ENCODE results near the gene HS3ST3A1.
"Not testable (repeated sequence)": the region's sequence is repeated elsewhere in the genome, so short reads cannot be mapped to it uniquely, and the experiment has no call there.

Gene HS3ST3A1

DNA sequence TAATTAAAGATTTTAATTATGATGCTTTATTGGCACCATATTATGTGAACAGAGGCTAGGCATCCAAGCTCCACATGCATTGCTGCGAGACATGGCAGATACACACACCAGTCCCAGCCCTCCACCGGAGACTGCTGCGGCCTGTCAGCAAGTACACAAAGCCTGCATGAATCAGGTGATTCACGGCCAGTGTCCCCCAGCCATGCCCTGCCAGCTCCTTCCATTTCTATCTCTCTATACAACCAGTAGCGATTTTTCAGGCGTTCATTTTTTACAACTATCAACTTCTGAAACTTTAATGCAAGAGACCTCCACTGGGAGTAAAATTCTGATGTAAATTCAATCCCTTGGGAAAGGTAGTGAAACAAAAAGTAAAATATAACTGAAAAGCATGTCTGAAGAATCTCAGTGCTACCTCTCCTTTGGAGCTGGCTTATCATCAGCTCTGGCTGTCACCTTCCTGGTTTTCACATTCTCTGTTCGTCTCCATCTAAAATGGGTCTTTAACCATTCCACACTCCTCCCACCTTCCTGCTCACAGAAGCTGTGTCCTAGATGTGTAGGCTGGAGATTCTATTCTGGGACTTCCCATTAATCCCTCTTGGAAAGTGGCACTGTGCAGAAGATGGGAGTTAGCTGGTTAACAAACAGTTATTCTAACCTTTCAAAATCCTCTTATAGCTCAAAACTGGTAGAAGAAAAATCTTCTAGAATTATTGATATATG, 32.2 kb downstream of the HS3ST3A1 start:
- no peak for DNase-seq

GRCh38 chr17:13568582-13569397, 32.9 kb downstream of the HS3ST3A1 start:
- DNase-seq, result no peak

- no peak for DNase-seq
These were observed 37.9 kb downstream of the HS3ST3A1 start for GRCh38 chr17:13563866-13564265.

DNA sequence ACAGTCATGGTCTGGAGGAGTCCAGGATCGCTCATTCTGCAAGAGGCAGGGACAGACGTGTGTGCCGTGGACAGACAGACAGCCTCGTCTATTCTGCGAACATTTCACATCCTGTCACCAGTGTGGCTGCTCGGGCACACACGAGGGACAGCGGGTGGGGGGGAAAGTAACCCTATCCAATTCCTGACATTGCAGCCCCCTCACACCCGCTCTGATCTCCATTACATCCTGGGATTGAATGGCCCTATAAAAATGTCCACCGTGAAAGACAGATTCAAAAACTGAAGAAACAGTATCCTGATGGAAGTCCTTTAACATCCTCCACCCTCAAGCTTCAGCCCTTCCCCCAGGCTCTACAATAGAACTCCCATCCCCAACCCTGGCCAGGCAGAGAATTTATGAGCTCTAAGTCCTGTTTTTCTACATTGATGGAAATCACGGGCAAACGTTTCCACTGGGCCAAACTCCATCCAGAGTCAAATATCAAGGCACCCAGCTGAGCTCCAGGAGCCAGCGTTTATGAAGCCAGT, 39.4 kb downstream of the HS3ST3A1 start:
- DNase-seq, result no peak

DNA sequence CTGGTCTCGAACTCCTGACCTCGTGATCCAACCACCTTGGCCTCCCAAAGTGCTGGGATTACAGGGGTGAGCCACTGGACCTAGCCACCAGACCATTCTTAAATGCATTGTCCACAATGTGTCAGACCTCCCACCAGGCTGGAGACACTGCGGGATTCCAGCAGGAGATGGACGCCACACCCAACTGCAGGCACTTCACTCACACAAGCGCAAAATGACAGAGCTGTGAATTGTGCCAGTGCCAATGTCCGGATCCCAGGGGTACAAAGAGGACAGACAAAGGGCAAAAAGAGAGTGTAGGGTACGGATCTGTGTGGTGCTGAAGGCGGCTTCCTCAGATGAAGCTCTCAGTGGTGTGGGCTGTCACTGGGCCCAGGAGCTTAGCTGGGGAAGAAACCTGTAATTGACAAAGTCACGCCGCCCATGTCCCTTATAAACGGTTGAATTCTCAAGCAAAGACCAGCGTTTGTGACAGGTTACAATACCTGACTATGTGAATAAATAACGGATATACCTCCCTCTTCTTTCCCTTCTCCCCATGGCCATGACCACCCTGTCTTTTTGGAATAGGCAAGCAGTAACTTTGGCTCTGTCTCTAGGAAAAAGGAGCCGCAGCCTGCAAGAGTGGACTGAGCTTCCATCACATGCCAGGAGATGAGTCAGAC, 40.0 kb downstream of the HS3ST3A1 start:
- no peak for DNase-seq

DNA sequence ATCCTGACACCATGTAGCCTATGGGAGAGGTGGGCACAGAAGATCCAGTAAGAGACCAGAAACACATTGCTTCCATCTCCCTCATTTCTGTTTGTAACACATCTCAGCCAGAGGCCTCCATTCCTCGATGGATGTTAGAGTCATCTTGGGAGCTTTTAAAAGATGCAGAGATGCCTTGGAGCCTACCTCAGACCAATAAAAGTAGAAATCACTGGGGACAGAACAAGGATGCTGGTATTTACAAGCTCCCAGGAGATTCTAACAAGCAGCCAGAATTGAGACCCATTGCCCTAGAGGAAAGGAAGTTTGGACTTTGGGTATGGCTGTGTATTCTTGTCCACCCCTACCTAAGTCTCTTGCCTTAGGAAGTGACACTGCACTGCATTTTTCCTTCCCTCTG, 40.8 kb downstream of the HS3ST3A1 start:
- no peak for DNase-seq

DNA sequence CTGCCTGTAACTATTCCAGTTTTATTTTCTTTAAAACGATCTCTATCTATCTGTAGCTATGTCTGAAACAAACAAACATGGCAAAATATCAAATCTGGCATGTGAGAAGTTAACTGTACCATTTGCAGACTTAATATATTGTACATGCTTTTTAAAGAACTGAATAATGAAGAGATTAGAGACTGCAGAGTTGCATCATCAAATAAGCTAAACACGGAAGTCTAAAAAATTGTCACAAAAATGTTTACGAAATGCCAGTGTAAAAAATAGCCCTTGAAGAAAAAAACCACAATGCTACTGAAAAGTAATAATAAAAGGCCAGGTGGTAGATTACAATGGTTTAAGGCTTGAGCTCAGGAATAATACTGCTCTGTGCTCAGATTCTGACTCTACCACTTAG, 43.1 kb downstream of the HS3ST3A1 start:
- no peak for DNase-seq

DNA sequence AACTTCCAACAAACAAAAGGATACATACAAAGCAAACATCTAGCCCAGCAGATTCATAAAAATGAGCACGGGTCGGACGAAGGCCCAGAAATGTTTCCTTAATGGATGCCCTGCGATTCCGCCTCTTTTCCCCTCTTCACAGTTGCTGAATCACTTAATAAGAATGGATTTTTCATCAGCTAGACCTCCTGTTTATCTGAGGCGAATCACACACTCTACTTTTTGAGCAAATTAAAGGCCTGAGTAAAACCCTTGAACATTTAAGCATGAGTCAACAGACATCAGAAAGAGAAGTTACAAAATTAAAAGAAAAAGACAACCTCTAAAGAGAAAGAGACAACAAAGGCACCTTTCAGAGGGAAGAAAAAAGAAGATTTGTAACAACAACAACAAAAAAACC, 44.7 kb downstream of the HS3ST3A1 start:
- DNase-seq, result no peak

GRCh38 chr17:13554231-13554630, 47.5 kb downstream of the HS3ST3A1 start:
- no peak for DNase-seq

DNA sequence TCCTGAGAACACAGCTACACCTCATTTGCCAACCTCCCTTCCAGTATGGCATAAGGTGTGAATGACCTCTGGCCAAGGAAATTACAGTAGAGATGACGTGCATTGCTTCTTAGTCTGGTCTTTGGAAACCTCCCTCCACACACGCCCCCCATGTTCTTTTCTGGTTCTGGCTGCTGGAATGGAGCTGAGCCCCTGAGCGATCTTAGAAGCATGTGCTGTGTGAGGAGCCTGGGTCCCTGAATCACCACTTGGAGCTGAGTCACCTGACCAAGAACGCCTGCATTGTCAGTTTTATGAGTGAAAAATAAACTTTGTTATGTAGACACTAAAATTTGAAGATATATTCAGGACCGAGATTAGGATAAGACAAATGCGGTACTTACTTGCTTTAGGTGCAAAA, 51.4 kb downstream of the HS3ST3A1 start:
- DNase-seq, result no peak

- DNase-seq, result not testable (repeated sequence)
These were observed 53.2 kb downstream of the HS3ST3A1 start for GRCh38 chr17:13548576-13548975.

DNA sequence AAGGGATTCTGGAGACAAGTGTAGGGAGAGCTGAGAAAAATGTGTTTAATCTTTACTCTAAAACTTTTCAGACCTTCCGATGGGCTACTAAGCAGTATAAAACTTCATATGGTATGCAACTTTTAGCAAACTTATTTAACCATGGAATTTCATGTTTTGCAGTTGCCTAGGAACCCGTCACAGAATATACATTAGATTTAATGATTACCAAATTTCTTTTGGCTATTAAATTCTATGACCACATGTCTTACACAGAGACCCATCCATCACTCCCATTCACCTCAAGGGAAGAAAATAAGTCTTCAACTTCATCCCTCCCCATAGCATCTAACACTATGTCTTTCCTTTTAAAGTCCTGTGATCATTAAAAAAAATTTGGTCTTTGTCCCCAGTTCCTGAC, 54.9 kb downstream of the HS3ST3A1 start:
- no peak for DNase-seq

GRCh38 chr17:13545941-13546340, 55.8 kb downstream of the HS3ST3A1 start:
- DNase-seq, result no peak

DNA sequence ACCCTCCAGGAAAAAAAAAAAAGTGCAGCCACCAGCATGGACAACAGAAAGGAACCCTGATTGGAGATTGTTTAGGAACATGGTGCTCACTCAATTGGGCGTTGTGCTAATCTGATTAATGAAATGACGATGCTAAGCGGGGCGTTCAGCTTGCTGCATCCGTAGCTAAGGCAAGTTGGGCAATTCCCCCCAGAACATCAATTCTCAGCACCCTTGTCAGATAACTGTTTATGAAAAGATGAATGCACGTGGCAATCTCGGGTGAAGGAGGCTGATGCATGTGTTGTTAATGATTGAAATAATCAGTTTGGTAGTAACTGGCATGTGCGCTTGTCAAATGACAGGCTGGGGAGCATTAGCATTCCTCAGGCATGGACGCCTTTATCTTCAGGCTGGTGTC, 57.0 kb downstream of the HS3ST3A1 start:
- no peak for DNase-seq

DNA sequence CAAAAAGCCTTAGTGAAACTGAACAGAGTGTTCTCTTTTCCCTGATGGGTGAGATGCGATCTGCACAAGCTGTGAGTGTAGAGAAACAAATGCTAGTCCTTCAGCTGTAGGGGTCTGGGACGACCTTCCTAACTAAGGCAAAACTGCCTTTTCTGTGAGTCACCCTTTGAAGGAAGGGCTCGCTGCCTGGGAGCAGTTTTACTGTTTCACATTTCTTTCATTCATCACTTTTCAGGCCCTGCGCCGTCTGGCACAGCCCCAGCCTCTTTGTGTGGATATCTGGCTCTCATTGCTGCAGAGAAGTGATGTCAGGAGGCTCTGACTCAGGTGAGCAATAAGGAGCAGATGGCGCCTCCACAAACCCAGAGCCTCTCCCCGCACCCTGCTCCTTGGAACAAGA, 57.4 kb downstream of the HS3ST3A1 start:
- no peak for DNase-seq

DNA sequence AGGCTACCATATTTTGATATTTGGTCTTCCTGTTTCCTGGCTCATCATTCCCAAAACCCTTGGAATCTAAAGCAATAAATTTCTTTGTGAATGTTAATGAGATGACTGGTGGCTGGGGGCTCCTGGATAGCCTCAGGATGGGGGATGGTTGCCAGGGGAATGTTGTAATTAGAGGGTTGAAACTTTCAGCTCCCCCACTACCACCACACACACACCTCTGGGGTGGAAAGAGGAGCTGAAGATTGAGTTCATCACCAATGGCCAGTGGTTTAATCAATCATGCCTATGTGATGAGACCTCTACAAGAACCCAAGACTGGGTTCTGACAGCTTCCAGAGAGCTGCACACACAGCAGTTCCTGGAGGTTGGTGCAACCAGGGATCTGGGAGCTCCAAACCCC, 59.1 kb downstream of the HS3ST3A1 start:
- no peak for DNase-seq

DNA sequence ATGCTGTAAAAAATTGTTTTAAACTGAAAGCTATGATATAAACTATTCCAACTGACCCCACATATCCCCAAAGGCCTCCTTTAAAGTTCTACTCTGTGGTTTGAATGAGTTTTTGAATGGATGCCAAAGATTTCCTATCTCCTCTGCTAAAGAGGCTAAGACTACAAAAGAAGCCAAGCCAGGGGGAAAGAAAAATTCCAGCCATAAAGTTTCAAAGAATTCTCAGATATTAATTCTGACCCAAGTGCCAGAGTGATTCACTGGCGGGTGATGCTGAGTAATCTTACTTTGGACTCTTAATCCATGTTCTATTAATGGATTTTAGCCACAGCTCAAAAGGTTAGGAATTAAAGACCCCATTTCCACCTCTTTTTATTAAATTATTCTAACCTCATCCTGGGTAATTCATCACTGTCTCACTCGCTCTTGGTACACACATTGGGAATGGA, 60.7 kb downstream of the HS3ST3A1 start:
- DNase-seq, result no peak

DNA sequence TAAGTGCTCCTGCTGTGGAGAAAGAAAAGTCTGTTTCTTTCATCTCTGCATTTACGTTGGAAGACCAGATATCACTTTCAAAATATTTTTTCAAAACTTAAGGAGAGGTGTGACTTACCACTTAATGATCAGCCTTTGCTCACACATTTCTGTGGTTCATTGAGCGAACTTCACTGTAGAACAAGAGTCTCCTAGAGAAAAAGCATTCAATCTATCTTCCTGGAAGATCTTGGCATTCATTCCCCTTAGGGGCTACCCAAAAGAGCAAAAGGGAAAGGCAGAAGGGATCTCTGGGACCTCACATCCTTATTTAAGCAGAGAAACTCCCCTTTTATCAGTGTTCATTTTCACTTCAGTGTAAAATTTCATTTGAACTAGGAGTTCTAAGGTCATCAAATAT, 61.2 kb downstream of the HS3ST3A1 start:
- no peak for DNase-seq

DNA sequence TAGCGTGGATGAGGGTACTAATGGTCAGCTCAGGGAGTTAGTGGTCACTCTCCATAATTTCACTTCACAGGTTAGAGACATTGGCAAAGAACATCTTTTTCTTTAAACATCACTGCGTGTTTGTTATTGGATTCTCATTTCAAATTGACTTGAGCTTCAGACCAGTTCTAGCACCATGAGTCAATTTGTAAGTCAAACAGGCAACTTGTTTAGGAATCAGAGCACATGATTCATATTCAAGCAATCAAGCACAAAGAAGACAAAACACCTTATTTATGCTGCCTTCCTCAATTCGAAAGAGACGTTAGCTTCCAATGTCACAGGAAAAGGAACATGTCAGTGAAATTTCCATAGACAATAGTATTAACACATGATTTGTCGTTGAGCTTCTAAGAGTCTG, 62.3 kb downstream of the HS3ST3A1 start:
- no peak for DNase-seq

DNA sequence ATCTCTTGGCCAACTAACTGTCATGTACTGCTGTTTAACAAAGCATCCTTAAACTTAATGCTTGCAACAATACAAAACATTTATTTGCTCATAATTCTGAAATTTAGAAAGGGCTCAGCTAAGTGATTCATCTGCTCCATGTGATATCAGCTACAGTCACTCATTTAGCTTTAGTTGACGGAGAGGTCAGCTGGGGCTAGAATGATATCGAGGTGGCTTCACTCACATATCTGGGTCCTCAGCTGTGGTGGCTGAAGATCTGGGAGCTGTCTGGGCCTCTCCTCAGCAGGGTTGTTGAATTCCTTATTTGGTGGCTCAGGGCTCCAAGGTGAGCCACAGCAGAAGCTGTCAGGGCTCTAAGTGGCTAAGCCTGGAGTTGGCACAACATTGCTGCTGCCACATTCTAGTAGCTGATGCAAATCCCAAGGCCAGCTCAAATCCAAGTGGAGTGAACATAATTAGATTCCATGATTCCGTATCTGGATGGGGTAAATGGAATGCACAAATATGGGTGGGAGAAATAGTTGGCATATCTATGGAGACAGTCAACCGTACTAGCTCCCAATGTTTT, 62.8 kb downstream of the HS3ST3A1 start:
- DNase-seq, result no peak

DNA sequence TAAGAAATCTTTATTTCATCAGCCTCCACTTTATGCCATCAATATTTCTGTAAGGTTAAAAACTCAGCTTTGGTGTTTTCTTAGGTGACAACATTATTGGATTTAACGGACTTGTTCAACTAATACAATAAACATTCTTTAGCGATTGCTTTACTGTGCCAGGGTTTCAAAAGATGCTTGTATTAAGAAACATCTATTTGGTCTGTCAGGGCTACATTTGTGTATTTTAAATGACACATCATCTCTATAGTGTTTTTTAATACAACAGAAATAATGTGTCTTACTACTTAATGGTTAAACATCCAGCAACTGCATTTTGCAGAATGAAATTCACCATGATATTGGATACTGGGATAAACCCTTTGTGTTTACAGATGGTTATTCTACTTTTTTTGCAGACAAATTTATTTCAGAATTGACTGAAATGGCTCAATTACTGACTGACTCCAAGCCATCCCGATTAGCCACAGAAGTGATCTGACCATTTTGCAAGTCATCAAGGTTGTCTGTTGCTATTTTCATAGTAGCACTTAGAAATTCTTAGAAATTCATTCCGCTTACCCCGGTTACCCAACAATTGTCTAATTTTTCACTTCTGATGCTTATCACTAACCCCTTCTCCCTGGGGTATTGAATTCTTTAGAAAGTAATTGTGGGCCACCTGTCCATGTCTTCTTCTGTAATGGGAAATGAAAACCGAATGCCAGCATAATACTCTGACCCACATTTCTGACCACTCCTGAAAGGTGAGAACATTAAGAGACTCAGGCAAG, 63.7 kb downstream of the HS3ST3A1 start:
- DNase-seq, result no peak

DNA sequence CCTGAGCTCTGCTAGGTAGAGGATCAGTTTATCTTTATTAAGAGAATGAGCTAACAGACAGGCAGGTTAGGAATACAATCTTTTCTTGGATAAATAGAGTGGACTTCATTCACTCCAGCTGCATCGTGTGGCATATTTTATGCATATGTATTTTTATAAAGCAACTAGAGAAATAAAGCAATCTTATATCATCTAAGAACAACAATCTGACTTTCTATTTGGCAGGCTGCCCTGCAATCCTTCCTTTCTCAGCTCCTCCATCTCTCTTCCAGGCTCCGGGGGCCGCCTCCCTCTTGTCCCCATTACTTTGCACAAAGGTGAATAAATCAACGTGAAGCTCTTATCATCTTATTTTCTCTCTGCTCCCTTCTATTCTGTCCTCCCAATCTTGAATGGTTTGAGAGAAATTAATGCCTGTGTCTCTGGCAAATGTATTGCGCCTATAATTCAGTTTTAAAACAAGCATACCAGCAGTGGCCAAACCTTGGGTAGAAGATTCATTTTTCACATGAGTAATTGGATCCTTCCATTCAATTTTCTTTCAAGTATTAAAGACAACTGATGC, 64.5 kb downstream of the HS3ST3A1 start:
- DNase-seq, result no peak
